A673 (cell line): Measurements from ENCODE around the gene DARS1. TPM values are rescaled to one million over a fixed set of nuclear protein-coding genes. Genes with fewer than 3 reads are reported as not detected.

ENCODE experiments used
- BruUV-seq: library from RNA; stranded (reverse); fragments of 400-500 nt; replicated peaks from 2 replicates; lab custom pipeline; 2021; lab: Mats Ljungman, UMichigan
- CTCF ChIA-PET: fragments of 300-600 bp; sonication (Branson Sonifier 250); formaldehyde crosslinking; loops from one replicate; lab custom pipeline; 2022; ENCODE audit warnings: antibody characterized with exemption; lab: Charles Lee
- POLR2A ChIA-PET: fragments of 300-600 bp; sonication (Branson Sonifier 250); formaldehyde crosslinking; loops from one replicate; lab custom pipeline; 2022; ENCODE audit warnings: antibody characterized with exemption; ENCODE audit not compliant: low non-redundant PET; lab: Charles Lee
- DNase-seq: peaks from one replicate; pipeline ENCODE4 v3.0.0-alpha.2; 2015; ENCODE audit warnings: low spot score
- H3K27ac ChIP-seq: fragments of 200-600 bp; sonication (generic); 2 replicates; pipeline ENCODE4 v1.5.1; 2016; ENCODE audit warnings: mixed run types, low read depth, mild to moderate bottlenecking, mixed read lengths, antibody characterized with exemption, low read length; ENCODE audit not compliant: poor library complexity, severe bottlenecking
- H3K27me3 ChIP-seq: fragments of 200-600 bp; sonication (generic); replicated peaks from 2 replicates; pipeline ENCODE4 v1.6.1; 2017; ENCODE audit warnings: mixed run types, low read depth, mild to moderate bottlenecking, mixed read lengths, antibody characterized with exemption, low read length; ENCODE audit not compliant: insufficient read depth, poor library complexity
- H3K36me3 ChIP-seq: fragments of 200-600 bp; sonication (generic); 2 replicates; pipeline ENCODE4 v1.6.1; 2016; ENCODE audit warnings: mixed run types, mild to moderate bottlenecking, mixed read lengths, antibody characterized with exemption, low read length; ENCODE audit not compliant: insufficient read depth, poor library complexity, severe bottlenecking
- H3K4me1 ChIP-seq: fragments of 200-600 bp; sonication (generic); 2 replicates; pipeline ENCODE4 v1.6.1; 2017; ENCODE audit warnings: mixed run types, mild to moderate bottlenecking, mixed read lengths, antibody characterized with exemption, low read length; ENCODE audit not compliant: insufficient read depth, poor library complexity, severe bottlenecking
- H3K4me3 ChIP-seq: fragments of 200-600 bp; sonication (generic); 2 replicates; pipeline ENCODE4 v1.5.1; 2016; ENCODE audit warnings: low read depth, mixed run types, mild to moderate bottlenecking, mixed read lengths, low read length; ENCODE audit not compliant: poor library complexity, severe bottlenecking
- H3K9me3 ChIP-seq: fragments of 200-600 bp; sonication (generic); 2 replicates; pipeline ENCODE4 v1.6.1; 2016; ENCODE audit warnings: mixed run types, low read depth, mild to moderate bottlenecking, mixed read lengths, antibody characterized with exemption, low read length; ENCODE audit not compliant: poor library complexity, severe bottlenecking
- CTCF ChIP-seq: fragments of 300-800, 200-600 bp; sonication (generic); conservative IDR thresholded peaks from 2 replicates; pipeline ENCODE4 v1.5.1; 2017; ENCODE audit warnings: low read depth, mild to moderate bottlenecking, antibody characterized with exemption, low read length, moderate library complexity, mixed read lengths
- EZH2 ChIP-seq: fragments of 200-600 bp; sonication (generic); IDR thresholded peaks from 2 replicates; pipeline ENCODE4 v1.6.1; 2017; ENCODE audit warnings: borderline replicate concordance, low read depth, mild to moderate bottlenecking, mixed read lengths, antibody characterized with exemption, low read length; ENCODE audit not compliant: poor library complexity, severe bottlenecking
- intact Hi-C: fragments of 100-400 bp; cut with micrococcal nuclease; formaldehyde crosslinking; loops from one replicate; pipeline ENCODE4 v1.10.0; 2022; ENCODE audit not compliant: unreplicated experiment
- total RNA-seq: library from RNA; stranded (reverse); gene quantifications from 2 replicates; pipeline ENCODE4 v1.2.3, GENCODE V29; 2021

DARS1 gene
- total RNA-seq, 1 experiment from 2014 or later = 63.6 TPM

- CTCF ChIA-PET = no interaction called here
- Histone ChIP-seq H3K27me3 (no peaks in the 10 kb centered on the region), H3K4me3 (no peak overlapping the region), H3K4me1 (no peaks in the 10 kb centered on the region), H3K36me3 (no peaks in the 10 kb centered on the region), H3K27ac (no peak overlapping the region), H3K9me3 (no peaks in the 10 kb centered on the region)
- intact Hi-C loops = no loop called here
- POLR2A ChIA-PET = no interaction called here
- TF ChIP-seq CTCF (no peak), EZH2 (no peak)
- no peak for DNase-seq
- no TSS peak for BruUV-seq
Observed at GRCh38 chr2:135991861-135992260, 6.4 kb upstream of the DARS1 start.

GRCh38 chr2:135987441-135987840 is 2.0 kb upstream of the DARS1 start:
- CTCF ChIA-PET = no interaction called here
- peaks cover 19% of the 10 kb centered on the region for H3K4me1 ChIP-seq
- POLR2A ChIA-PET = no interaction called here
- H3K36me3 ChIP-seq = no peaks in the 10 kb centered on the region
- no peak overlapping the region for H3K27ac ChIP-seq
- no peaks in the 10 kb centered on the region for H3K27me3 ChIP-seq
- BruUV-seq = no TSS peak
- no peaks in the 10 kb centered on the region for H3K9me3 ChIP-seq
- no peak overlapping the region for H3K4me3 ChIP-seq
- intact Hi-C loops = no loop called here
- no peak for TF ChIP-seq EZH2
- DNase-seq = no peak

- Histone ChIP-seq H3K4me1 (peaks cover 19% of the 10 kb centered on the region), H3K36me3 (peaks cover 7% of the 10 kb centered on the region), H3K4me3 (no peak overlapping the region), H3K27ac (no peak overlapping the region), H3K27me3 (no peaks in the 10 kb centered on the region), H3K9me3 (no peaks in the 10 kb centered on the region)
- no TSS peak for BruUV-seq
- intact Hi-C loops = no loop called here
- no peak for TF ChIP-seq EZH2
- TF ChIP-seq CTCF = no peak
- no peak for DNase-seq
- CTCF ChIA-PET = no interaction called here
- POLR2A ChIA-PET = no interaction called here
Observed at GRCh38 chr2:135986507-135986906, 1.1 kb upstream of the DARS1 start.

- Histone ChIP-seq H3K4me1 (peaks cover 19% of the 10 kb centered on the region), H3K9me3 (no peaks in the 10 kb centered on the region), H3K27me3 (no peaks in the 10 kb centered on the region), H3K27ac (peak overlapping the region; percentile 98), H3K36me3 (peaks cover 8% of the 10 kb centered on the region), H3K4me3 (peak overlapping the region; percentile 92)
- DNase-seq = no peak
- BruUV-seq = TSS peak; percentile 54
- ChIA-PET POLR2A (no interaction called here), CTCF (no interaction called here)
- intact Hi-C loops = no loop called here
- no peak for TF ChIP-seq EZH2
- TF ChIP-seq CTCF = no peak
Observed at GRCh38 chr2:135985826-135986393, 484 bp upstream of the DARS1 start.
